ENCODE results near the gene EFL1. TPM values are rescaled to one million over a fixed set of nuclear protein-coding genes. Genes with fewer than 3 reads are reported as not detected.
"Not testable (repeated sequence)": the region's sequence is repeated elsewhere in the genome, so short reads cannot be mapped to it uniquely, and the experiment has no call there.

The EFL1 gene
- total RNA-seq, result 10 to 100 TPM; 27.4 to 38.9 TPM

DNA sequence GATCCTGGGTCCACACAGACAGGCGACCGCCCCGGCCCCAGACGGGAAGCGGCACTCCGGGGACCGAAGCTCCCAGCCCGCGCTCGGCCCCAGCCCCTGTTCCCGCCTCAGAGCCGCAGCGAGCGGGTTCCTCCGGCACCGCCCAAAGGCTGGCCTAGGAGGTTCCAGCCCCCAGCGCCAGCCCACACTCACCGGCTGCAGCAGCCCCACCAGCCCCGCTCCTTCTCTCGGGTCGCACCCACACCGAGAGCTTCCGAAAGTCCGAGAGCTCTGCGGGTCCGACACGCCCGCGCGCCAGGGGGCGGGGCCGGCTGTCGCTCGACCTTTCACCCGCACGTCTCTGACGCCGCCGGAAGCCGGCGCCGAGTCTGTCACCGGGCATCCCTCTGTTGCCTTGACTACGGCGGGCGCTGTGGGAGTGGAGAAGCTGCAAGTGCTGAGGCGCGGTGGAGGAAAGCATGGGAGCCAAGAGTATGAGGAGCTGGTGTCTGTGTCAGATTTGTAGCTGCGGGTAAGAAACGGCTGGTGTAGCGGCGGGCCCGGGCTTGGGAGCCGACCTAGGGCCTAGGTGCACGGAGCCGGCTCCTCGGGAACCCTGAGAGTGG, at the start of gene EFL1, which contains the start of gene SAXO2:
Gene EFL1 (minus strand): TSS at position 313 of the 605 bp plus-strand sequence. CDS start 956 bp downstream, outside the sequence.
Gene SAXO2 (plus strand): TSS at position 397 of the 605 bp plus-strand sequence. CDS start 62 bp downstream, at position 459.
- Histone ChIP-seq H3K36me3 (peaks cover 8% of the 10 kb centered on the region), H3K9me3 (no peaks in the 10 kb centered on the region), H3K27ac (peak within 1 kb of the TSS; percentile 94), H3K27me3 (no peaks in the 10 kb centered on the region), H3K4me3 (peak within 1 kb of the TSS; percentile 82), H3K9ac (ENCODE audit: low read depth in 2 of 2, low read length in 2 of 2) (peak within 1 kb of the TSS; percentile 70 to 81), H3K4me1 (no peaks in the 10 kb centered on the region)
- TF ChIP-seq, protein P1, sequence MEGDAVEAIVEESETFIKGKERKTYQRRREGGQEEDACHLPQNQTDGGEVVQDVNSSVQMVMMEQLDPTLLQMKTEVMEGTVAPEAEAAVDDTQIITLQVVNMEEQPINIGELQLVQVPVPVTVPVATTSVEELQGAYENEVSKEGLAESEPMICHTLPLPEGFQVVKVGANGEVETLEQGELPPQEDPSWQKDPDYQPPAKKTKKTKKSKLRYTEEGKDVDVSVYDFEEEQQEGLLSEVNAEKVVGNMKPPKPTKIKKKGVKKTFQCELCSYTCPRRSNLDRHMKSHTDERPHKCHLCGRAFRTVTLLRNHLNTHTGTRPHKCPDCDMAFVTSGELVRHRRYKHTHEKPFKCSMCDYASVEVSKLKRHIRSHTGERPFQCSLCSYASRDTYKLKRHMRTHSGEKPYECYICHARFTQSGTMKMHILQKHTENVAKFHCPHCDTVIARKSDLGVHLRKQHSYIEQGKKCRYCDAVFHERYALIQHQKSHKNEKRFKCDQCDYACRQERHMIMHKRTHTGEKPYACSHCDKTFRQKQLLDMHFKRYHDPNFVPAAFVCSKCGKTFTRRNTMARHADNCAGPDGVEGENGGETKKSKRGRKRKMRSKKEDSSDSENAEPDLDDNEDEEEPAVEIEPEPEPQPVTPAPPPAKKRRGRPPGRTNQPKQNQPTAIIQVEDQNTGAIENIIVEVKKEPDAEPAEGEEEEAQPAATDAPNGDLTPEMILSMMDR (IDR thresholded peaks at IDR 0.05), result no peak
- DNase-seq, result peak; percentile 97
- intact Hi-C loops (cut with DNase I), result no loop called here

DNA sequence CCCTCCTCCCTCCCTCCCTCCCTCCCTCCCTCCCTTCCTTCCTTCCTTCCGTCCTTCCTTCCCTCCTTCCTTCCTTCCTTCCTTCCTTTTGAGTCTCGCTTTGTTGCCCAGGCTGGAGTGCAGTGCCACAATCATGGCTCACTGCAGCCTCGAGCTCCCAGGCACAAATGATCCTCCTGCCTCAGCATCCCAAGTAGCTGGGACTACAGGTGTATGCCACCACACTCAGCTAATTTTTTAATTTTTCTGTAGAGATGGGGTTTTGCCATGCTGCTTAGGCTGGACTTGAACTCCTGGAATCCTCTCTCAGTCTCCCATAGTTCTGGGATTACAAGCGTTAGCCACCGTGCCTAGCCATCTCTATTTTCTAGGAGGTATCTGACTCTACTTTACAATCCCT, 48.8 kb upstream of the EFL1 start:
- H3K4me3 ChIP-seq; H3K36me3 ChIP-seq; DNase-seq; H3K9ac ChIP-seq (ENCODE audit: low read depth in 2 of 2, low read length in 2 of 2); H3K27me3 ChIP-seq; H3K9me3 ChIP-seq; H3K4me1 ChIP-seq; intact Hi-C loops (cut with DNase I); H3K27ac ChIP-seq: not testable (repeated sequence)

DNA sequence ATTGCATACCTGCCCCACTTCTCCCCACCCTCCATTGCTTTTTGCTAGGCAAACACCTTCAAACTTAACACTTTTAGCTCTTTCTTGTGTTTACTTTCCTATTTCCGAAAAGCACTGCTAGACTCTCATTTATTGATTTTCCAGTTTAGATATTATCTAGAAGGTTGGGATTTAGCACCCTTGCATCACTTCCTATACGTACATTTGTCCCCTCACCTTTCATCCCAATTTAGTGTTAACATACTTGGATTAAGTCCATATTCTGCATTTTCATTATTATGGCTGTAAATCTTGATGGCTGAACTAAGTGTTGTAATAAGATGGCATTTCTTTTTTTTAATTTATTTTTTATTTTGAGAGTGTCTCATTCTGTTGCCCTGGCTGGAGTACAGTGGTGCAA, 47.3 kb upstream of the EFL1 start:
- H3K4me3 ChIP-seq, result no peak overlapping the region
- no peaks in the 10 kb centered on the region for H3K9me3 ChIP-seq
- no peak overlapping the region for H3K27ac ChIP-seq
- intact Hi-C loops (cut with DNase I), result no loop called here
- TF ChIP-seq, protein P1 (IDR thresholded peaks at IDR 0.05), result no peak
- no peaks in the 10 kb centered on the region for H3K36me3 ChIP-seq
- DNase-seq, result no peak
- no peaks in the 10 kb centered on the region for H3K27me3 ChIP-seq
- no peaks in the 10 kb centered on the region for H3K4me1 ChIP-seq
- no peak overlapping the region for H3K9ac ChIP-seq (ENCODE audit: low read depth in 2 of 2, low read length in 2 of 2)

DNA sequence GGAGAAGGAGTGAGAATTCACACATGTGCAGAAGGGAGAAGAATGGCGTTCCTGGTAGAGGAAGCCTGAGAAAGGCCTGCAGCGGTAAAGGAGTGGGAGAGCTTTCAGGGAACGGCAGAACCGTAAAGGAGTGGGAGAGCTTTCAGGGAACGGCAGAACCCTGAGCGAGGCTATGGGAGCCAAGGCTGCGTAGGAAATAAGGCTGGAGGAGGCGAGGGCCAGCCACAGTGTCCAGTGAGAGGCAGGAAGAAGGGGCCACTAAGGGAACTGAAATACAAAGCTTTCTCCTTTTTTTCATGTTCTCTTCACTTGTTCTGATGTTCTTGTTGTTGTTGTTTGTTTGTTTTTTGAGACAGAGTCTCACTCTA, 45.2 kb upstream of the EFL1 start:
- intact Hi-C loops (cut with DNase I), result no loop called here
- no peak for DNase-seq
- no peaks in the 10 kb centered on the region for H3K27me3 ChIP-seq
- no peak overlapping the region for H3K4me3 ChIP-seq
- H3K27ac ChIP-seq, result no peak overlapping the region
- H3K4me1 ChIP-seq, result no peaks in the 10 kb centered on the region
- H3K9ac ChIP-seq (ENCODE audit: low read depth in 2 of 2, low read length in 2 of 2), result no peak overlapping the region
- no peaks in the 10 kb centered on the region for H3K9me3 ChIP-seq
- TF ChIP-seq, protein P1 (IDR thresholded peaks at IDR 0.05), result no peak
- H3K36me3 ChIP-seq, result no peaks in the 10 kb centered on the region

DNA sequence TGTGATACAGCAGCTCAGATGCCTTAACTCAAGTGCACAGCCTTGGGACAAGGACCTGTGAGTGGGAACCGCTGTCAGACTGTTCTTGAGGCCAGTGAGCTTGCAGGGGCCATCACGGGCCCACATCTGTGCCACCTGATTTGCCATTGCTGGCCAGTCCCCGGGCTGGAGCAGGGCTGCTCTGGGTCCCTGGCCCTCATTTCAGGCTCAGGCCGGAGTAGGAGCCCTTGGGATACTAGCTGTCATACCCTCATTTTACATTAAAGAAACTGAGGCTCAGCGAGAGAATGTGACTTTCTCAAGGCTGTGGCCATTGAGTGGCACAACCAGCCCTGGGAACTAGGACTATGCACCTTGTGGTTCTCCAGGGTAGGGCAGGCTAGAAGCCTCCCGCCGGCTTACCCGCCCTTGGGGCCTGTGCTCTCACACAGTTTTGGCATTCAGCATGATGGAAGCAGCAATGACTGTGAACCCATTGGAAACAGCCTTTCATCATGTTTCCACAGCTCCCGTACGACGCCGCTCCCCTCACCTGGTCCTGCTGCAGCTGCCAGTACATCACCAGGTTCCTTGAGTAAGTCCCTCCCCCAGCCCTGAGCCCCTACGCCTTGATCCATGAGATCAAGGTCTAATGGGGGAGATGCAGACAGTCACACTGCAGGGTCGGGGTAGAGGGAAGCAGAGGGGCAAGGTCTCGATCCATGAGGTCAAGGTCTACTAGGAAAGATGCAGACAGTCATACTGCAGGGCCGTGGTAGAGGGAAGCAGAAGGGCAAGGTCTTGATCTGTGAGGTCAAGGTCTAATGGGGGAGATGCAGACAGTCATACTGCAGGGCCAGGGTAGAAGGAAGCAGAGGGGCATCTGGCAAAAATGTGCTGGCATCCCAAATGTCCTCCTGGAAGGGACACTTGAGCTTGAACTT, 44.5 kb upstream of the EFL1 start:
- H3K9ac ChIP-seq (ENCODE audit: low read depth in 2 of 2, low read length in 2 of 2), result no peak overlapping the region
- H3K4me1 ChIP-seq, result no peaks in the 10 kb centered on the region
- H3K36me3 ChIP-seq, result no peaks in the 10 kb centered on the region
- intact Hi-C loops (cut with DNase I), result no loop called here
- no peaks in the 10 kb centered on the region for H3K27me3 ChIP-seq
- DNase-seq, result no peak
- no peaks in the 10 kb centered on the region for H3K9me3 ChIP-seq
- H3K4me3 ChIP-seq, result no peak overlapping the region
- H3K27ac ChIP-seq, result no peak overlapping the region
- TF ChIP-seq, protein P1 (IDR thresholded peaks at IDR 0.05), result no peak

All from colonic mucosa (tissue), 4 donors.